CD8-positive, alpha-beta memory T cell (primary cell): ENCODE measurements around the gene TSHZ2. TPM values are rescaled to one million over a fixed set of nuclear protein-coding genes. Genes with fewer than 3 reads are reported as not detected.

ENCODE experiments used
- CTCF ChIA-PET: fragments of 350-600 bp; sonication (Branson Sonifier 250); formaldehyde crosslinking; loops from one replicate; lab custom pipeline; 2021; ENCODE audit warnings: antibody characterized with exemption; lab: Charles Lee
- POLR2A ChIA-PET: fragments of 350-600 bp; sonication (Branson Sonifier 250); formaldehyde crosslinking; loops from one replicate; lab custom pipeline; 2021; ENCODE audit warnings: antibody characterized with exemption; lab: Charles Lee
- DNase-seq, 5 donors: peaks; one replicate each; pipeline versions ENCODE4 v3.0.0 to v3.0.0-alpha.2; 2020 to 2022; ENCODE audit warnings: mixed read lengths in 1 of 5
- H3K27ac ChIP-seq: one replicate; pipeline ENCODE4 v1.7.0; 2013; ENCODE audit warnings: low read depth, mild to moderate bottlenecking, low read length, moderate library complexity
- H3K27me3 ChIP-seq: 2 replicates; pipeline ENCODE4 v1.7.0; 2013; ENCODE audit warnings: low read length, mild to moderate bottlenecking; ENCODE audit not compliant: insufficient read depth, poor library complexity, severe bottlenecking
- H3K36me3 ChIP-seq: 2 replicates; pipeline ENCODE4 v1.7.0; 2013; ENCODE audit warnings: mild to moderate bottlenecking, low read length, moderate library complexity; ENCODE audit not compliant: insufficient read depth
- H3K4me1 ChIP-seq: 2 replicates; pipeline ENCODE4 v1.7.0; 2013; ENCODE audit warnings: mild to moderate bottlenecking, low read length, moderate library complexity; ENCODE audit not compliant: insufficient read depth
- H3K4me3 ChIP-seq: 2 replicates; pipeline ENCODE4 v1.7.0; 2013; ENCODE audit warnings: mild to moderate bottlenecking, low read length
- H3K9me3 ChIP-seq: 2 replicates; pipeline ENCODE4 v1.7.0; 2013; ENCODE audit warnings: mild to moderate bottlenecking, low read length
- H3K27ac Mint-ChIP-seq, 8 donors: one replicate each; pipeline ENCODE4 v1.8.0; 2020 to 2021; ENCODE audit warnings: mixed read lengths in 8 of 8, mild to moderate bottlenecking in 6 of 8, inconsistent platforms in 3 of 8, moderate library complexity in 3 of 8
- H3K27me3 Mint-ChIP-seq, 2 donors: one replicate each; pipeline ENCODE4 v1.8.0; 2020 to 2021; ENCODE audit warnings: mixed read lengths in 2 of 2, mild to moderate bottlenecking in 1 of 2, moderate library complexity in 1 of 2
- H3K36me3 Mint-ChIP-seq, 3 donors: one replicate each; pipeline ENCODE4 v1.8.0; 2020 to 2021; ENCODE audit warnings: mixed read lengths in 3 of 3, inconsistent platforms in 1 of 3, mild to moderate bottlenecking in 1 of 3
- H3K4me1 Mint-ChIP-seq, 3 donors: one replicate each; pipeline ENCODE4 v1.8.0; 2020 to 2021; ENCODE audit warnings: mixed read lengths in 3 of 3, inconsistent platforms in 1 of 3, mild to moderate bottlenecking in 1 of 3
- H3K4me3 Mint-ChIP-seq, 7 donors: one replicate each; pipeline ENCODE4 v1.8.0; 2020 to 2021; ENCODE audit warnings: mixed read lengths in 7 of 7, mild to moderate bottlenecking in 6 of 7, moderate library complexity in 4 of 7, inconsistent platforms in 2 of 7
- H3K9me3 Mint-ChIP-seq, 5 donors: one replicate each; pipeline ENCODE4 v1.8.0; 2020 to 2022; ENCODE audit warnings: mixed read lengths in 5 of 5, mild to moderate bottlenecking in 3 of 5, moderate library complexity in 2 of 5, inconsistent platforms in 1 of 5
- polyA plus RNA-seq: library from polyadenylated mRNA; unstranded; fragments of 300-500 nt; fragmentation: Illumina TruSeq; gene quantifications from one replicate; pipeline ENCODE4 v1.2.3, GENCODE V29; 2021
- total RNA-seq, 2 experiments: library from RNA; stranded (reverse); gene quantifications; one replicate each; pipeline ENCODE4 v1.2.3, GENCODE V29; 2021

TSHZ2 gene
- total and polyA plus RNA-seq, 3 experiments from 2014 or later = 0.10 to 1.6 (median 1.5) TPM

- H3K4me3 Mint-ChIP-seq = no peak overlapping the region
- H3K36me3 Mint-ChIP-seq = no peaks in the 10 kb centered on the region
- POLR2A ChIA-PET = no interaction called here
These were observed 249.6 kb downstream of the TSHZ2 start for GRCh38 chr20:53221731-53222130.

GRCh38 chr20:53222416-53222815 lies 250.3 kb downstream of the TSHZ2 start:
- H3K27me3 Mint-ChIP-seq = peaks cover 3 to 39% of the 10 kb centered on the region in 2 donors
- H3K27me3 ChIP-seq = no peaks in the 10 kb centered on the region
- no peak for DNase-seq
- no peaks in the 10 kb centered on the region for H3K4me1 Mint-ChIP-seq
- H3K36me3 Mint-ChIP-seq = no peaks in the 10 kb centered on the region
- H3K27ac Mint-ChIP-seq = no peak overlapping the region
- H3K9me3 Mint-ChIP-seq = no peaks in the 10 kb centered on the region
- CTCF ChIA-PET = interaction anchor here (1.3 to 1.7 kb wide), 2 partner anchors 325 to 916 kb away, joined by 3 to 4 read pairs; no protein-coding TSS in a partner anchor
- H3K4me3 ChIP-seq = no peak overlapping the region
- no peak overlapping the region for H3K27ac ChIP-seq
- H3K4me1 ChIP-seq = no peaks in the 10 kb centered on the region
- no peak overlapping the region for H3K4me3 Mint-ChIP-seq
- POLR2A ChIA-PET = no interaction called here
- H3K9me3 ChIP-seq = no peaks in the 10 kb centered on the region
- H3K36me3 ChIP-seq = no peaks in the 10 kb centered on the region

More at GRCh38 chr20:53221731-53222130, 249.6 kb downstream of the TSHZ2 start:
- CTCF ChIA-PET = no interaction called here
- peaks cover 8 to 45% of the 10 kb centered on the region in 2 donors for H3K27me3 Mint-ChIP-seq
- Histone ChIP-seq H3K9me3 (no peaks in the 10 kb centered on the region), H3K4me1 (peaks cover 3% of the 10 kb centered on the region), H3K4me3 (no peak overlapping the region), H3K27me3 (no peaks in the 10 kb centered on the region), H3K27ac (no peak overlapping the region), H3K36me3 (no peaks in the 10 kb centered on the region)
- H3K9me3 Mint-ChIP-seq = no peaks in the 10 kb centered on the region
- H3K27ac Mint-ChIP-seq = no peak overlapping the region
- no peak for DNase-seq
- H3K4me1 Mint-ChIP-seq = peaks cover 2 to 6% (median 4%) of the 10 kb centered on the region in 3 donors

- Histone ChIP-seq H3K36me3 (no peaks in the 10 kb centered on the region), H3K4me1 (no peaks in the 10 kb centered on the region), H3K4me3 (no peak overlapping the region), H3K27ac (no peak overlapping the region), H3K9me3 (no peaks in the 10 kb centered on the region), H3K27me3 (no peaks in the 10 kb centered on the region)
- no peak for DNase-seq
- no peak overlapping the region for H3K27ac Mint-ChIP-seq
- ChIA-PET POLR2A (no interaction called here), CTCF (interaction anchor here (1.3 to 1.7 kb wide), 2 partner anchors 325 to 917 kb away, joined by 3 to 4 read pairs; no protein-coding TSS in a partner anchor)
- H3K4me1 Mint-ChIP-seq = no peaks in the 10 kb centered on the region
- H3K9me3 Mint-ChIP-seq = no peaks in the 10 kb centered on the region
- no peaks in the 10 kb centered on the region for H3K36me3 Mint-ChIP-seq
- peaks cover 3 to 42% of the 10 kb centered on the region in 2 donors for H3K27me3 Mint-ChIP-seq
- H3K4me3 Mint-ChIP-seq = no peak overlapping the region
These were observed 250.8 kb downstream of the TSHZ2 start for GRCh38 chr20:53222932-53223331.

- H3K4me1 ChIP-seq = no peaks in the 10 kb centered on the region
- Mint-ChIP-seq H3K27ac (no peak overlapping the region), H3K27me3 (peaks cover 3 to 37% of the 10 kb centered on the region in 2 donors), H3K9me3 (no peaks in the 10 kb centered on the region), H3K4me1 (no peaks in the 10 kb centered on the region), H3K36me3 (no peaks in the 10 kb centered on the region), H3K4me3 (no peak overlapping the region)
- H3K9me3 ChIP-seq = no peaks in the 10 kb centered on the region
- H3K27ac ChIP-seq = no peak overlapping the region
- DNase-seq = no peak
- no peaks in the 10 kb centered on the region for H3K27me3 ChIP-seq
- ChIA-PET CTCF (interaction anchor here (1.3 to 1.7 kb wide), 3 partner anchors 324 to 918 kb away, joined by 3 to 4 read pairs (median 4); no protein-coding TSS in a partner anchor), POLR2A (no interaction called here)
- no peak overlapping the region for H3K4me3 ChIP-seq
- H3K36me3 ChIP-seq = no peaks in the 10 kb centered on the region
These were observed 251.5 kb downstream of the TSHZ2 start for GRCh38 chr20:53223626-53224172.

- DNase-seq = no peak
- Mint-ChIP-seq H3K4me1 (no peaks in the 10 kb centered on the region), H3K9me3 (no peaks in the 10 kb centered on the region), H3K4me3 (no peak overlapping the region), H3K36me3 (no peaks in the 10 kb centered on the region), H3K27me3 (peaks cover 10 to 46% of the 10 kb centered on the region in 2 donors), H3K27ac (no peak overlapping the region)
- no peaks in the 10 kb centered on the region for H3K27me3 ChIP-seq
- no peaks in the 10 kb centered on the region for H3K4me1 ChIP-seq
- no peaks in the 10 kb centered on the region for H3K36me3 ChIP-seq
- H3K27ac ChIP-seq = no peak overlapping the region
- no peak overlapping the region for H3K4me3 ChIP-seq
- ChIA-PET POLR2A (no interaction called here), CTCF (interaction anchor here (1.6 kb wide), 1 partner anchor 912 kb away, joined by 4 read pairs; no protein-coding TSS in a partner anchor)
- no peaks in the 10 kb centered on the region for H3K9me3 ChIP-seq
These were observed 252.7 kb downstream of the TSHZ2 start for GRCh38 chr20:53224851-53225250.

GRCh38 chr20:53226826-53227225 lies 254.7 kb downstream of the TSHZ2 start:
- Mint-ChIP-seq H3K36me3 (no peaks in the 10 kb centered on the region), H3K4me3 (no peak overlapping the region)

GRCh38 chr20:53227523-53227922 lies 255.4 kb downstream of the TSHZ2 start:
- ChIA-PET CTCF (interaction anchor here (2.3 kb wide), 1 partner anchor 12 kb away, joined by 8 read pairs; no protein-coding TSS in a partner anchor), POLR2A (no interaction called here)
- Histone ChIP-seq H3K27me3 (no peaks in the 10 kb centered on the region), H3K9me3 (no peaks in the 10 kb centered on the region), H3K27ac (no peak overlapping the region), H3K4me1 (no peaks in the 10 kb centered on the region), H3K4me3 (no peak overlapping the region), H3K36me3 (no peaks in the 10 kb centered on the region)
- no peaks in the 10 kb centered on the region for H3K36me3 Mint-ChIP-seq
- no peaks in the 10 kb centered on the region for H3K4me1 Mint-ChIP-seq
- no peaks in the 10 kb centered on the region for H3K9me3 Mint-ChIP-seq
- H3K27me3 Mint-ChIP-seq = peaks cover 21 to 43% of the 10 kb centered on the region in 2 donors
- H3K4me3 Mint-ChIP-seq = no peak overlapping the region
- DNase-seq = no peak
- H3K27ac Mint-ChIP-seq = no peak overlapping the region

More at GRCh38 chr20:53226826-53227225, 254.7 kb downstream of the TSHZ2 start:
- H3K4me1 ChIP-seq = no peaks in the 10 kb centered on the region
- Mint-ChIP-seq H3K27me3 (peaks cover 20 to 44% of the 10 kb centered on the region in 2 donors), H3K4me1 (no peaks in the 10 kb centered on the region), H3K9me3 (no peaks in the 10 kb centered on the region), H3K27ac (no peak overlapping the region)
- CTCF ChIA-PET = interaction anchor here (1.1 kb wide), 1 partner anchor 10 kb away, joined by 3 read pairs; no protein-coding TSS in a partner anchor
- no peaks in the 10 kb centered on the region for H3K27me3 ChIP-seq
- H3K36me3 ChIP-seq = no peaks in the 10 kb centered on the region
- POLR2A ChIA-PET = no interaction called here
- no peaks in the 10 kb centered on the region for H3K9me3 ChIP-seq
- no peak overlapping the region for H3K27ac ChIP-seq
- no peak for DNase-seq
- no peak overlapping the region for H3K4me3 ChIP-seq

GRCh38 chr20:53231061-53231460 lies 258.9 kb downstream of the TSHZ2 start:
- Histone ChIP-seq H3K27me3 (no peaks in the 10 kb centered on the region), H3K9me3 (no peaks in the 10 kb centered on the region), H3K36me3 (no peaks in the 10 kb centered on the region), H3K4me3 (no peak overlapping the region), H3K27ac (no peak overlapping the region), H3K4me1 (no peaks in the 10 kb centered on the region)
- Mint-ChIP-seq H3K27me3 (peaks cover 20 to 48% of the 10 kb centered on the region in 2 donors), H3K36me3 (peaks cover 0 to 4% (median 0%) of the 10 kb centered on the region in 3 donors), H3K9me3 (no peaks in the 10 kb centered on the region), H3K4me3 (no peak overlapping the region), H3K4me1 (no peaks in the 10 kb centered on the region), H3K27ac (no peak overlapping the region)
- no peak for DNase-seq
- CTCF ChIA-PET = no interaction called here
- POLR2A ChIA-PET = no interaction called here
